GM12875 (cell line): ENCODE data around the gene SYT7.

Experiments
- H3K4me3 ChIP-seq: one replicate; pipeline ENCODE4 v1.5.1; 2011; ENCODE audit warnings: low read depth, low read length, control low read depth
- TF ChIP-seq, protein P1 (sequence below): IDR thresholded peaks from 2 replicates; pipeline ENCODE4 v1.5.1; 2011; ENCODE audit warnings: low read depth, mild to moderate bottlenecking, control low read depth, inconsistent platforms, low read length, moderate library complexity, borderline replicate concordance; ENCODE audit not compliant: insufficient read depth

Gene SYT7

DNA sequence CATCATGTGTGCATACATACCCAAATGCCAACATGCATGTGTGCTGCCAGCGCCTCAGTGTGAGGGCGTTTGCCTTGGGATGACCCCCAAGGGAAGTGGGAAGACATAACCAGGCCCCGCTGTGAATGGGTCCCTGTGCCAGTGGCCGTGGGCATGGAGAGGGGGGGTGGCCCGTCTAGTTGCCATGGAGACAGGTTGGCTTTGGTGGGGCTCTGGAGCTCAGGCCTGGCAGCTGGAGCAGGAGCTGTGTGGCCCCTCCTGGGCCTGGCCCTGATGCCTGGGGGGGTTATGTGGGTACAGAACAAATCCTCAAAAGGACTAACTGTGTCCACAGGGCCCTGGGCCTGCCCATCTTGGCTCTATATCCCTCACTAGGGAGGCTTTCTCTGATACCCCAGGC is 8.0 kb downstream of the SYT7 start:
- TF ChIP-seq, protein P1, sequence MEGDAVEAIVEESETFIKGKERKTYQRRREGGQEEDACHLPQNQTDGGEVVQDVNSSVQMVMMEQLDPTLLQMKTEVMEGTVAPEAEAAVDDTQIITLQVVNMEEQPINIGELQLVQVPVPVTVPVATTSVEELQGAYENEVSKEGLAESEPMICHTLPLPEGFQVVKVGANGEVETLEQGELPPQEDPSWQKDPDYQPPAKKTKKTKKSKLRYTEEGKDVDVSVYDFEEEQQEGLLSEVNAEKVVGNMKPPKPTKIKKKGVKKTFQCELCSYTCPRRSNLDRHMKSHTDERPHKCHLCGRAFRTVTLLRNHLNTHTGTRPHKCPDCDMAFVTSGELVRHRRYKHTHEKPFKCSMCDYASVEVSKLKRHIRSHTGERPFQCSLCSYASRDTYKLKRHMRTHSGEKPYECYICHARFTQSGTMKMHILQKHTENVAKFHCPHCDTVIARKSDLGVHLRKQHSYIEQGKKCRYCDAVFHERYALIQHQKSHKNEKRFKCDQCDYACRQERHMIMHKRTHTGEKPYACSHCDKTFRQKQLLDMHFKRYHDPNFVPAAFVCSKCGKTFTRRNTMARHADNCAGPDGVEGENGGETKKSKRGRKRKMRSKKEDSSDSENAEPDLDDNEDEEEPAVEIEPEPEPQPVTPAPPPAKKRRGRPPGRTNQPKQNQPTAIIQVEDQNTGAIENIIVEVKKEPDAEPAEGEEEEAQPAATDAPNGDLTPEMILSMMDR = no peak
- H3K4me3 ChIP-seq = no peak overlapping the region

DNA sequence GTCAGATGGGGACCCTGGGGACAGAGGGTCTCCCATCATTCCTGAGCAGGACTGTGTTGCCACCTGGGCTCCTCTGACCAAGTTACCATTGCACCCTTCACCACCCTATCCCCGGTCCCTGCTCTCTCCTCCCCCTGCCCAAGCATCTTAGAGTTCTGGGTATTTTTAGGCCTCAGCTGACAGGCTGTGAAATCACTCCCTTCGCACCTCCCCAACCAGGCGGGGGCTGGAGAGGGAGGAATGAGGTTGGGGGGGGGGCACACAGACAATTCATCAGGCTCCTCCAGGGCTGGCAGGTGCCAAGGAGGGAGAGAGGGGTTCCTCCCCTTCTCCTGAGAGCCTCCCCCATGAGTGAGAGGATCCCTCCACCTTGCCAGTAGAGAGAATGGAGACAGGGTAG is 9.0 kb downstream of the SYT7 start:
- H3K4me3 ChIP-seq = no peak overlapping the region
- TF ChIP-seq, protein P1 = no peak

DNA sequence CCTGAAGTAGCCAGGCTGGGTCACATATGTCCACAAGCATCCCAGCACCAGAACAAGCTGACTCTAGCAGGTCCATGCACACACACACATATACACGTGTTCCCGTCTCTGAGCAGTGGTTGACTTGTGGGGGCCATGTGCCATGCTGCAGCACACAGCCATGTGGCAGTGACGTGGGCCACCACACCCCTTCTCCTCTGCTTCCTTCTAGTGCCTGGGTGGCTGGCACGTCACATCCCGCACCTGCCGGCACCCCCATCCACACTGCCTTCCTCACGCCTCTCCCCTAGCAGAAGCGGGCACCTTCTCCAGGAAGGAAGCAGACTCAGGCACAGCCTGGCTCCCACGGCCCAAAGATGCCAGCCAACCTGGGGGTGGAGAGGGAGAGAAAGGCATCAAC is 9.5 kb downstream of the SYT7 start:
- TF ChIP-seq, protein P1 = no peak
- no peak overlapping the region for H3K4me3 ChIP-seq

DNA sequence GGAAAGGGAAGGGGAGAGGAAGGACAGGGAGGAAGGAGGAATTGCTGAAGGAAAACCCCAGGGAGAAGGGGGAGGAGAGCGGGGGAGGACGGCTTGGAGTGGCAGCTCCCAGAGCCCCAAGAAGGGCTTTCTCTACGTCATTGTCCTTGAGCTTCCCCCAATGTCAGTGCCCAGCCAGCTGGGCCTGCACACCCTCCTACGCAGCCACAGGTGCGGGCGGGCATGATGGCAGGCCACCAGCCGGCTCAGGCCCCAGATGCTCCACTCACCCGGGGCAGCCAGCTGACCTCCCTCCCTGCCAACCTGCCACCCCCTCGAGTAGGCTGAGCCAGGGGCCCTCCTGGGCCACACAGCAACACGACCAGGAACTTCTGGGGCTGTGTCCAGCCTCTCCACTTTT is 11.2 kb downstream of the SYT7 start:
- TF ChIP-seq, protein P1 = no peak
- H3K4me3 ChIP-seq = no peak overlapping the region

DNA sequence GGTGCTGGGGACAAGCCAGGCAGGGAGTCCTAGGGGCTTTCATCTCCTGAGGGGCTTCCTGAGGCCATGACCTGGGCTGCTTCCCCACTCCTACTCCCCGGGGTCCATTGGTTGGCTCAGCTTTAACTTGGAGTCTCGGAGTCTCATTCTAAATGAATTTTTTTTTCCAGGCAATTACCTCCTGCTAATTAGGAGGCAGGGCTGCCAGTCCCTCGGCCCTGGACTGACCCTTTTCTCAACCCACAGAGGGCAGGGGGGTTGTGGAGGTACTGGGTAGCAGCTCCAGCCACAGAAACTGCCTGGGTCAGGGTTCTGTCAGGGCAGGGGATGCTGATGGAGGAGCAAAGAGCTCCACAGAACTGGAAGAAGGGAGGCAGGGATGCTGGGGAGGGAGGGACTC is 11.9 kb downstream of the SYT7 start:
- TF ChIP-seq, protein P1 = no peak
- H3K4me3 ChIP-seq = no peak overlapping the region

DNA sequence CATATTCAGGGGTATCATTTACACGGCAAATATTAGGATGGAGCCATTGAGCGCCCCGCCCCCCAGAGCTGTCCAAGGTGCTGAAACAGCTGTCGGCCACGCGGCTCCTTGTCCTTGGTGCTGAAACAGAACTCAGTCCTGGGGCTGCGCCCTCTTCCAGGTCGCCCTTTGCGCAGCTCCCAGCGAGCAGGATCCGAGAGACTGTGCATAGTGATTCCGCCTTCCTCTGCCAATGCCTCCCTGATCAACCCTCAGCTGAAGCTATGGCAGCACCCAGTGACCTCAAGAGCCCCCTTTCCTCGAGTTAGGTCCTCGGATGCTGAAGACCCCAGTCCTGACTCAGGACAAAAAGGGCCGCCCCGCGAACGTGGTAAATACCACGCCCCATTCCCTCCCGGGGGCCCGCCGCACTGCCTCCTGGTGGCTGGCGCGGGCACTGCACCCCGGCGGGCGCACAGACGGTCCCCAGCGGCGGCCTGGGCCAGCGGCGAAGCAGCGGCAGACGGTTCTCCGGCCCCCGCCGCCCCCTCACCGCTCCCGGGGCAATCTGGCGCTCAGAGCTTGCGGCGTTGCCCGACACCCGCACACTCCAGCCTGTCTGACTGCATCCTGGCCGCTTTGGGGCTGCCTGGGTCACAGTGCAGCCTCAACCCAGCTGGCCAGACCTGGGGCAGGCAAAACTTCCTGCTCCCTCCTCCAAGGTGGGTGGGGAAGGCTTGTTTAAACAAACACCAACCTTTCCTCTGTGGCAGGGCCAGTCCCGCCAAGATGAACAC is 13.4 kb downstream of the SYT7 start:
- TF ChIP-seq, protein P1 = peak; percentile 59

More for the DNA sequence above, 13.4 kb downstream of the SYT7 start:
- no peak overlapping the region for H3K4me3 ChIP-seq
